ENCODE results near the gene DEUP1.

Gene DEUP1

GRCh38 chr11:93326681-93327080, 3.9 kb upstream of the DEUP1 start:
- no peaks in the 10 kb centered on the region for H3K9me3 ChIP-seq (ENCODE audit: insufficient read depth, low read length)
- H3K9ac ChIP-seq (ENCODE audit: low read length): no peak overlapping the region
- H3K4me2 ChIP-seq (ENCODE audit: low read length): no peak overlapping the region
- no peaks in the 10 kb centered on the region for H3K79me2 ChIP-seq (ENCODE audit: low read length)
- H3K27me3 ChIP-seq (ENCODE audit: low read depth, low read length): no peaks in the 10 kb centered on the region
- no peaks in the 10 kb centered on the region for H4K20me1 ChIP-seq (ENCODE audit: insufficient read depth, low read length)
- H3K4me3 ChIP-seq (ENCODE audit: low read length): no peak overlapping the region
- no peaks in the 10 kb centered on the region for H3K36me3 ChIP-seq (replicated peaks; ENCODE audit: low read depth, low read length)
- H2AFZ ChIP-seq (ENCODE audit: low read depth, low read length): no peak overlapping the region
- H3K27ac ChIP-seq (ENCODE audit: low read length): no peak overlapping the region
- H3K4me1 ChIP-seq (ENCODE audit: low read length): peaks cover 19% of the 10 kb centered on the region
- TF ChIP-seq, protein P1, sequence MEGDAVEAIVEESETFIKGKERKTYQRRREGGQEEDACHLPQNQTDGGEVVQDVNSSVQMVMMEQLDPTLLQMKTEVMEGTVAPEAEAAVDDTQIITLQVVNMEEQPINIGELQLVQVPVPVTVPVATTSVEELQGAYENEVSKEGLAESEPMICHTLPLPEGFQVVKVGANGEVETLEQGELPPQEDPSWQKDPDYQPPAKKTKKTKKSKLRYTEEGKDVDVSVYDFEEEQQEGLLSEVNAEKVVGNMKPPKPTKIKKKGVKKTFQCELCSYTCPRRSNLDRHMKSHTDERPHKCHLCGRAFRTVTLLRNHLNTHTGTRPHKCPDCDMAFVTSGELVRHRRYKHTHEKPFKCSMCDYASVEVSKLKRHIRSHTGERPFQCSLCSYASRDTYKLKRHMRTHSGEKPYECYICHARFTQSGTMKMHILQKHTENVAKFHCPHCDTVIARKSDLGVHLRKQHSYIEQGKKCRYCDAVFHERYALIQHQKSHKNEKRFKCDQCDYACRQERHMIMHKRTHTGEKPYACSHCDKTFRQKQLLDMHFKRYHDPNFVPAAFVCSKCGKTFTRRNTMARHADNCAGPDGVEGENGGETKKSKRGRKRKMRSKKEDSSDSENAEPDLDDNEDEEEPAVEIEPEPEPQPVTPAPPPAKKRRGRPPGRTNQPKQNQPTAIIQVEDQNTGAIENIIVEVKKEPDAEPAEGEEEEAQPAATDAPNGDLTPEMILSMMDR (IDR thresholded peaks at IDR 0.05; ENCODE audit: low read depth, low read length): no peak
- no peak for TF ChIP-seq EZH2phosphoT487 (IDR thresholded peaks at IDR 0.05; ENCODE audit: low read depth)

GRCh38 chr11:93329936-93330445, 551 bp upstream of the DEUP1 start:
- H3K27me3 ChIP-seq (ENCODE audit: low read depth, low read length): no peaks in the 10 kb centered on the region
- no peak overlapping the region for H3K4me3 ChIP-seq (ENCODE audit: low read length)
- H3K4me1 ChIP-seq (ENCODE audit: low read length): no peaks in the 10 kb centered on the region
- H3K4me2 ChIP-seq (ENCODE audit: low read length): no peak overlapping the region
- H3K27ac ChIP-seq (ENCODE audit: low read length): no peak overlapping the region
- H4K20me1 ChIP-seq (ENCODE audit: insufficient read depth, low read length): no peaks in the 10 kb centered on the region
- H2AFZ ChIP-seq (ENCODE audit: low read depth, low read length): no peak overlapping the region
- no peak for TF ChIP-seq EZH2phosphoT487 (IDR thresholded peaks at IDR 0.05; ENCODE audit: low read depth)
- TF ChIP-seq, protein P1 (IDR thresholded peaks at IDR 0.05; ENCODE audit: low read depth, low read length): no peak
- H3K36me3 ChIP-seq (replicated peaks; ENCODE audit: low read depth, low read length): no peaks in the 10 kb centered on the region
- no peaks in the 10 kb centered on the region for H3K9me3 ChIP-seq (ENCODE audit: insufficient read depth, low read length)
- no peaks in the 10 kb centered on the region for H3K79me2 ChIP-seq (ENCODE audit: low read length)
- H3K9ac ChIP-seq (ENCODE audit: low read length): no peak overlapping the region

DNA sequence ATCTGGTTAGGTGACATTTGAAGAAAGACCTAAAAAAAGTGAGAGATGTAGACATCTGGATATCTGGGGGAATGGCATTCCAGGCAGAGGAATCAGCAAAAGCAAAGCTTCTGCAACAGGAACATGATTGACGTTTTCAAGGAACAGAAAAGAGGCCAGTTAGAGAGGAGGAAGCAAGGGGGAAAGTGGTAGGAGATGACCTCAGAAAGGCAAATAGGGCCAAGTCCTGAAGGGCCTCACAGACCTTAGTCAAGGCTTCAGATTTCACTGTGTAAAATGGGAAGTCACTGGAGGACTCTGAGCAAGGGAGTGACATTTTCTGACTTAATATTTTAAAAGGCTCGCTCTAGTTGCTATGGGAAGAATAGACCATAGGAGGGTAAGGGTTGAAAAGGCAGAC, 9.7 kb downstream of the DEUP1 start:
- no peak overlapping the region for H2AFZ ChIP-seq (ENCODE audit: low read depth, low read length)
- TF ChIP-seq, protein P1 (IDR thresholded peaks at IDR 0.05; ENCODE audit: low read depth, low read length): no peak
- TF ChIP-seq EZH2phosphoT487 (IDR thresholded peaks at IDR 0.05; ENCODE audit: low read depth): no peak
- H3K4me2 ChIP-seq (ENCODE audit: low read length): no peak overlapping the region
- no peaks in the 10 kb centered on the region for H3K79me2 ChIP-seq (ENCODE audit: low read length)
- no peaks in the 10 kb centered on the region for H3K27me3 ChIP-seq (ENCODE audit: low read depth, low read length)
- H3K27ac ChIP-seq (ENCODE audit: low read length): no peak overlapping the region
- no peaks in the 10 kb centered on the region for H4K20me1 ChIP-seq (ENCODE audit: insufficient read depth, low read length)
- H3K9me3 ChIP-seq (ENCODE audit: insufficient read depth, low read length): no peaks in the 10 kb centered on the region
- no peak overlapping the region for H3K4me3 ChIP-seq (ENCODE audit: low read length)
- no peaks in the 10 kb centered on the region for H3K36me3 ChIP-seq (replicated peaks; ENCODE audit: low read depth, low read length)
- no peak overlapping the region for H3K9ac ChIP-seq (ENCODE audit: low read length)
- H3K4me1 ChIP-seq (ENCODE audit: low read length): peaks cover 14% of the 10 kb centered on the region

DNA sequence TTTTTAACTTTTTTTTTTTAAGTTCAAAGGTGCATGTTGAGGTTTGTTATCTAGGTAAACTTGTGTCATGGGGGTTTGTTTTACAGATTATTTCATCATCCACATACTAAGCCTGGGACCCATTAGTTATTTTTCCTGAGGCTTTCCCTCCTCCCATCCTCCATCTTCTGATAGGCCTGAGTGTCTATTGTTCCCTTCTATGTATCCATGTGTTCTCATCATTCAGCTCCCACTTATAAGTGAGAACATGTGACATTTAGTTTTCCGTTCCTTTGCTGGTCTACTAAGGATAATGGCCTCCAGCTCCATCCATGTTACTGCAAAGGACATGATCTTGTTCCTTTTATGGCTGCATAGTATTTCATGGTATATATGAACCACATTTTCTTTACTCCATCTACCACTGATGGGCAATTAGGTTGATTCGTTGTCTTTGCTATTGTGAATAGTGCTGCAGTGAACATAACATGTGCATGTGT, 14.4 kb downstream of the DEUP1 start:
- no peak overlapping the region for H3K27ac ChIP-seq (ENCODE audit: low read length)
- no peak overlapping the region for H3K4me3 ChIP-seq (ENCODE audit: low read length)
- no peaks in the 10 kb centered on the region for H4K20me1 ChIP-seq (ENCODE audit: insufficient read depth, low read length)
- H3K36me3 ChIP-seq (replicated peaks; ENCODE audit: low read depth, low read length): no peaks in the 10 kb centered on the region
- H2AFZ ChIP-seq (ENCODE audit: low read depth, low read length): no peak overlapping the region
- H3K27me3 ChIP-seq (ENCODE audit: low read depth, low read length): no peaks in the 10 kb centered on the region
- H3K4me2 ChIP-seq (ENCODE audit: low read length): no peak overlapping the region
- H3K9ac ChIP-seq (ENCODE audit: low read length): no peak overlapping the region
- H3K4me1 ChIP-seq (ENCODE audit: low read length): peaks cover 16% of the 10 kb centered on the region
- TF ChIP-seq, protein P1 (IDR thresholded peaks at IDR 0.05; ENCODE audit: low read depth, low read length): no peak
- TF ChIP-seq EZH2phosphoT487 (IDR thresholded peaks at IDR 0.05; ENCODE audit: low read depth): no peak
- no peaks in the 10 kb centered on the region for H3K79me2 ChIP-seq (ENCODE audit: low read length)
- H3K9me3 ChIP-seq (ENCODE audit: insufficient read depth, low read length): no peaks in the 10 kb centered on the region

Measured in OCI-LY3 (cell line).